ENCODE results near the gene PITRM1.
"Not testable (repeated sequence)": the region's sequence is repeated elsewhere in the genome, so short reads cannot be mapped to it uniquely, and the experiment has no call there.

Gene PITRM1

DNA sequence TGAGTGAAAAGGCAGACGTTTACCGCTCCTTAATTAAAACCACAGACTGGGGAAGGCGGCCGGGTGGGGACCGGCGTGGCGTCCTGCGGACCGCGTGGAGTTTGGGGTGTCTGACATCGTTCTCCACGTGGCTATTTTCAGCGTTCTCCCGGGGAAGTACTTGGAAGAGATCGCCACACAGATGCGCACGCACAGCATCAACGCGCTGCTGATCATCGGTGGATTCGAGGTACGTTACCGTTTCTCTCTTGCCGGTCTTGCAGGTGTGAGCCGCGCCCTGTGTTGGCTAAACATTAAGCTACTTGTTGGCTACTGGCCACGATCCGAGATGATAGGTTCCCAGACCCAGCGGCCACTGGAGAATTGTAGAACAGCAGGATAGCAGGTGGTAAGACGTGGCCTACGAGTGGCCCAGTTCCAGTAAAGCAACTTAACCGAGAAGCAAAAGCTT lies 53.9 kb downstream of the PITRM1 start:
- no peak for DNase-seq

DNA sequence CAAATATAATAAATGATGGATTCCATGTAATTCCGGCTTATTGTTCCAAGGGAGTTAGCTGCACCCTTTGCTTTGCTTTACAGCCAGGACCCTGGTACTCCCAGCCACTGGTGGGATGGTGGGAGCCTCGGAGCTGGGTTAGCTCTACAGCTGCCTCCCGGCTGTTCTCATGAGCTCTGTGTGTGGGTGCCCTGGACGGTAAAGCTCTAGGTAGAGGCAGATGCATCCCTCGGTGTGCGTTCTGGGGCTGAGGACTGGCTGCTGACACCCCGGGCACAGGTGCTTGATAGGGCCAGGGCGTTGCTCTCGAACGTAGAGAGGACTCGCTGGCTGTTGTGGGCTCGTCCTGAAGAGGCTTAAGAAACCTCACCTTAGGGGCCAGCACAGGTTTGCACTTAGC lies 55.1 kb downstream of the PITRM1 start:
- no peak for DNase-seq

DNA sequence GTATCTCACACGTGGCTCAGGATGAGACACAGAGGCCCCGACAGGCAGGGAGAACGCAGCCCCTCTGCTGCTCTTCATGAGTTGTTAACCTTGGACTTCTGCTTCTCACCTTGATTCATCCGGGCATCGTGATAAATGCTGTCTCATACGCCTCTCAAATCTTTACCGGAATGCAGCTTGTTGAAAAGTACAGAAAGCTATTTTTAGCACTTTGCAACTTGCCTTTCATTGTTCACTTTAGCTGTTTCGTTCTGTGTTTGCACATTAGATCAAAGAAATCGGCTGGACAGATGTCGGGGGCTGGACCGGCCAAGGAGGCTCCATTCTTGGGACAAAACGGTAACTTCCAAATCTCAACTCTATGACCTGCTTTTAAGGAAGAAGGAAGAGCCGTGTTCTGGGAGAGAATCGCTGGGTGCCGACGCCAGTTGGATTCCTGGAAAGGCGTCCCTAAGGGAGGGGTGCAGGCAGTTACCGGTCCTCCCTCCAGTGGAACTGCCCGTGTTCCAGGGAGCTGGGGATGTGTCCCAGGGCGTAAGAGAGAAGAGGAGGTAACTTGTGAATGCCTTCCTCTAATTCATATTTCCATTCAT lies 56.0 kb downstream of the PITRM1 start:
- no peak for DNase-seq

DNA sequence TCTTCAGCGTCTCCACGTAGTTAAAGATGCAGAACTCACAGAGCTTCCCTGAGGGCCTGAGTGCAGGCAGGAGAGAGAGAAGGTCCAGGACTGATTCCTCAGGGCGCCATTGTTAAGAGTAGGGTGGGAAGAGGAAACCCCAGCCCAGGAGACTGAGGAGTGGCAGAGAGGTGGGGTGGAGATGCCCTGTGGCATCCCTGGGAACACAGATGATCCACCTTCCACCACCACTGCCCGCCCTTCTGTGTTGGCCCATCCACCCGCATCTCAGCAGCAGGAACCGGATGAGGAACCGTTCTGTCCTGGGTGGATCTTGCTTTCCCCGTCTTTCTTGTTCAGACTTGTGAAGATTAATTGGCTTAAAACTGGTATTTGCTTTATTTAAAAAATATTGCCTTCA lies 56.9 kb downstream of the PITRM1 start:
- DNase-seq = no peak

DNA sequence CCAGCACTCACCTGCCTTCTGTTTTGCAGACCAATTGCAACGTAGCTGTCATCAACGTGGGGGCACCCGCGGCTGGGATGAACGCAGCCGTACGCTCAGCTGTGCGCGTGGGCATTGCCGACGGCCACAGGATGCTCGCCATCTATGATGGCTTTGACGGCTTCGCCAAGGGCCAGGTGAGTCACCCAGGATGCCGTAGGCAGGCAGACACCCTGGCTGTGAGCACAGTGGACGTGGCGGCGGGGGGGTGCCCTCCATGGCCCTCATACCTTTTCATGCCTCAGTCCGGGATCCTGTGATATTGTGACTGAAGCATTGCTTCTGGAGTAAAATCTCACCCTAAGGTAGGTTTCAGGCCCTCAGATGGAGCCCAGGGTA lies 59.2 kb downstream of the PITRM1 start:
- DNase-seq = no peak

DNA sequence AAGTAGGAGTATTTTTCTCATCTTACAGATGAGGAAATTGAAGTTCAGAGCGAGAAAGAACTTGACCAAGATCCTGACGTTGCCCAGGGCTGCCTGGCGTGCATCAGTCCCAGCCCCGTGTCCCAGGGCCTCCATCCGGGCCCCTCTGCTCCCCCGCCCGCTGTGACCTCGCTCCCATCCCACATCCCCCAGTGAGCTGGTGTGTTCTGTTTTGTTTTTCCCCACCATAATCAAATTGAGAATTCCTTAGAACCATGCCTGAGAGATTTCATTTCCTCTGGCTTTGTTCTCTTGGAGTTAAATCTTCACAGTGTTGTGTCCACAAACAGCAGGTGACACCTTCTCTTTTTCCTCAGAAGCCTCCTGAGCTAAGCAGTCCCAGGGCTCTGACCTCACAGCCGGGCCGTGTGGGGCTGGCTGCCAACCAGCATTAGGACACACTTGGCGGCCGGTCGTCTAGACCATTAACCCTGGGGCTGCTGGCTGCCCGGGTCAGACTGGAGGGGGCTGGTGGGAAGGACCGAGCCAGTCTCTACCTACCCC lies 60.9 kb downstream of the PITRM1 start:
- no peak for DNase-seq

DNA sequence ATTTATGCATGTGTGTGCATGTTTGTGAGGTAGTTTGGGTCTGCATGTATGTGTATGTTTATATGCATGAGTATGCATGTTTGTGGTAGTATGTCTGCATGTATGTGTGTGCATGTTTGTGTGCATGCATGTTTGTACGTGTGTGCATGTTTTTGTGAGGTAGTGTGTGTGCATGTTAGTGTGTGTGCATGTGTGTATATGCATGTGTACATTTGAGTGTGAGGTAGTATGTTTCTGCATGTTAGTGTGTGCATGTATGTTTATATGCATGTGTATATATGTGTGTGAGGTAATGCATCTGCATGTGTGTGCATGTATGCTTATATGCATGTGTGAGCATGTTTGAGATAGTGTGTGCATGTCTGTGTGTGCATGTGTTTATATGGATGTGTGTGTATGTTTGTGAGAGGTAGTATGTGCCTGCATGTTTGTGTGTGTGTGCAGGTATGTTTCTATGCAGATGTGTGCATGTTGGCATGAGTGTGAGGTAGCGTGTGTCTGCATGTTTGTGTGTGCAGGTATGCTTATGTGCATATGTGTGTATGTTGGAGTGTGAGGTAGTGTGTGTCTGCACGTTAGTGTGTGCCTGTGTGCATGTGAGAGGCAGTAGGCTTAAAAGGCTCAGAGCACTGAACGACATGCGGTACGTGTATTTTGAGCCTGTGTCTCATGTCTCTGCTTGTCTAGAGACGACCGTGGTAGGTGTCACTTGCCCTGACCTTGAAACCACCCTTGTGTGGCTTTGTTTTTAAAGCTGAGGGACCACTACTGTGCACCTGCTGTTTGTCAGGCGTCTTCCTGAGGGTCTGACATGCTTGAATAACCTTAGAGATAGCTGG lies 61.6 kb downstream of the PITRM1 start:
- no peak for DNase-seq

DNA sequence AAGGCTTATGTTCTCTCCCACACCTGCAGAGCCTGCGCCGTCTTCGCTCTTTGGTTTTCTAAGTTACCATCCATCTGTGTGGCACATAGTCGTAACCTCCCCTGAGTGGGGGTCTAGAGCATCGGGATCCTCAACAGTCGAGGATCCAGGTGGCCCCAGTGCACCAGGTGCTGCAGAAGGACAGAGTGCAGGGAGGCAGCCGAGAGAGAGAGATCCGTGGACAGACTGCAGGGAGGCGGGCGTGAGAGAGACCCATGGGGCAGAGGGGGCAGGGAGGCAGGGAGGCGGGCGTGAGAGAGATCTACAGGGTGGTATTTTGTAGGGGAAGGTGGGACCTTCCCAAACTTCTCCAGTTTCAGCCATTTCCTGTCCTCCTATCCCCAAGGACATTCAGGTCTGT lies 62.9 kb downstream of the PITRM1 start:
- no peak for DNase-seq

DNA sequence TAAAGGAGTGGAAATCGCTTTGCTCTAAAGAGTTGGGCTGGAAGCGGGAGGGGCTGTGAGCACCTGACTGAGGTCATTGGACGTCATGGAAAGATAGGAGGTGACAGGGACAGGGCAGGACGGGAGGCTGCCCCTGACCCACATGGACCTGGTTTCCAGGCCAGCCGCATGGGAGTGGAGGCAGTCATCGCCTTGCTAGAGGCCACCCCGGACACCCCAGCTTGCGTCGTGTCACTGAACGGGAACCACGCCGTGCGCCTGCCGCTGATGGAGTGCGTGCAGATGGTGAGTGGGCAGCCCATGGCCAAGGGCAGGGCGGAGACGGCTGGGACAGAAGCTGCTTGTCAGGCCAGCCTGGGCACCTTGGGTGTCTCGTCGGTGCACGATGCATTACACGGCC lies 63.4 kb downstream of the PITRM1 start:
- DNase-seq = no peak

DNA sequence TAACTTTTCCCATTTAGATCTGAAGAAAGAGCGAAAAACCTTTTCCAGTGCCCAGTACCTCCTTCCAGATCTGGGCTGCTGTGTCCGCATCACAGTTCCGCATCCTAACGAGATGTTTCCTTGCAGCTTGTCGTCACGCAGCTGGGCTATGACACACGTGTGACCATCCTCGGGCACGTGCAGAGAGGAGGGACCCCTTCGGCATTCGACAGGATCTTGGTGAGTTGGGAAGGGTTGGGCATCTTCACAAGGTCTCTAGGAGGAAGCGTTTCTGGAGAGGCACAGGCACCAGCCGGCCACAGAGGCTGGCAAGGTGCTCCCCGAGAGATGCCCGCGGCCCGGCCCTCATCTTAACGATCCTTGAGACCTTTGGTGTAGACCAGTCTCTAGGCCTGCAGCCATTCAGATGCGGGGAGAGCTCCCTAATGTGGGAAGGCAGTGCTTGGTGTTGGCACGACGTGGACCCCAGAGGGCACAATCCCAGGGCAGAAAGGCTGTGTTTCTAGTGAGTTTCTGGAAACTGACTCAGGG lies 63.9 kb downstream of the PITRM1 start:
- DNase-seq = no peak

DNA sequence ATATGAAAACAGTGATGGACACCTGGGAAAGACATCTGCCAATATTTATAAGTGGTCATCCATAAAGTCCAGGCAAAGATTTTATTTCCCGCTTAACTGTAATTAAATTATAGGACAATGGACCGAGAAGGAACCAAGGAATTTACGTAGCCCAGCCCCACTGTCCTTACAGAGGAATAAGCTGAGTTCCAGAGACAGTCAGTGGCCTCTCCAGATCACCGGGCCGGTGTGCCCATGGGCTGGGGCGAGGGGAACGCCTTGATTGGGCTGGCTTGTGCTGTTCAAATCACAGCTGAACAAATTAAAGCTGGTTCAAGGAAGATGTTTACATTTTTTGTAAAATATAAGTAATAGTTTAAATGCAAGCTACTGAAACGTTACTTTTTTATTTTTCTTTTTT lies 64.5 kb downstream of the PITRM1 start:
- no peak for DNase-seq

DNA sequence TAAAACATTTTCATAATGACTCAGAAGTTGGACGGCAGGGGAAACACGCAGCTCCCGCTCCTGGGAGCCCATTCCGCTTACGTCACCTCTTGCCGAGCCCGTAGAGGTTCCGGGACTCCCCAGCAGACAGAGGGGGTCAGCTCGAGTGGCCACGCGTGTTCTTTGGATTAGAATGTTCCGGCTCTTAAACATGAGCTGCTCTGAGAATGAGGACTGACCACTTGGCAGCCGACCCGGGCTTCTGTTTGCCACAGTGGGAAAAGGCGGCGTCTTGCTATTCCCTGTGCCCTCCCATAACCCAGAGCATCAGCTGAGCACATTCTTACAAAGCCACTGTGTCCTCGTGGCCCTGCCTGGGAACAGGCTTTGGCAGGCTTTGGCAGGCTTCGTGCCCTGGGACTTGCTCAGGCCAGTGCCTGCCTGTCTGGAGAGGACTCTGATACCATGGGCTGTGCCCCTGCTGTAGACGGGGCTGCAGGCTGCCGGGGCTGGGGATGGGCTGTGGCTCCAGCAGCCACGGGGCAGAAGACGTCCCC lies 65.1 kb downstream of the PITRM1 start:
- DNase-seq = no peak

DNA sequence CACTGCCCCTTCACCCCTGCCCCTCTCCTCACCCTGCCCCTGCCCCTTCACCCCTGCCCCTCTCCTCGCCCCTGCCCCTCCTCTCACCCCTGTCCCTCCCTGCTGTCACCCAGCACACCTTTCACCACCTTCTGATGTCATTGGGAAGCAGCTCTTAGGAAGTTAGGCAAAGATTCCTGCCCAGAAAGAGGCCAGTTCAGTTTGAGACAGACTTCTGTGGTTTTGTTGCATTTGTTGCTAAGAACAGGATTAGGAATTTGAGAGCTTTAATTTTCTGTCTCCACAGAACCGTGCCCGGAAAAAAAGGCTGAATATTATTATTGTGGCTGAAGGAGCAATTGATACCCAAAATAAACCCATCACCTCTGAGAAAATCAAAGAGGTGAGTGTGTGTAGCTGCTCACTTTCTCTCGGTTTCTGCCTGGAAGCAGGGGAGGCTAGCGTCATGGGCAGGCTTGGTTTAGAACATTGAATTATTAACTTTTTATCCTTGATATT lies 65.6 kb downstream of the PITRM1 start:
- no peak for DNase-seq

DNA sequence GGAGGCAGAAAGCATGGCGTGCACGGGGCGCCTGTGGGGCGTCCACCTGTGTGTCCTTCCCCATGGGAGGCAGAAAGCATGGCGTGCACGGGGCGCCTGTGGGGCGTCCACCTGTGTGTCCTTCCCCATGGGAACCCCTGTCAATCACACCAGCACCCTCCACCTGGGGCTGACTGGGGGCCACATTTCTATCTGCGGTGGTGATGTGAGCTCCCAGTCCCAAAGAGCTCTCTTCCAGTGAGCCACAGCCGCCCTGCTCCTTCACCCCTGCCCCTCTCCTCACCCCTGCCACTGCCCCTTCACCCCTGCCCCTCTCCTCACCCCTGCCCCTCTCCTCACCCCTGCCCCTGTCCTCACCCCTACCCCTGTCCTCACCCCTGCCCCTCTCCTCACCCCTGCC lies 66.3 kb downstream of the PITRM1 start:
- not testable (repeated sequence) for DNase-seq

DNA sequence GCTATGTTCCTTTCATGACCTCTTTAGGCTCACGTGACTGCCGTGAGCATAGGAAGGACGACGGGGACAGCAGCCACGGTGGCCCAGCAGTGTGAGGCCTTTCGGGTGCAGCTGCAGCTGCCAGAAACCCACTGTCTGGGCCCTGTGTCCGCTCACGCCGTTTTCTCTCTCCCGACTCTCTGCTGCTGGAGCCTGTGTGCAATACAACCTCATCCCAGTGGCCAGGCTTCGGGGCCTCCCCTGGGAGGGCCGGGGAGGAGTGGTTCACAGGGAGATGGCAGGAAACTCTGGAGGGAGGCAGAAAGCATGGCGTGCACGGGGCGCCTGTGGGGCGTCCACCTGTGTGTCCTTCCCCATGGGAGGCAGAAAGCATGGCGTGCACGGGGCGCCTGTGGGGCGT lies 66.7 kb downstream of the PITRM1 start:
- DNase-seq = no peak

DNA sequence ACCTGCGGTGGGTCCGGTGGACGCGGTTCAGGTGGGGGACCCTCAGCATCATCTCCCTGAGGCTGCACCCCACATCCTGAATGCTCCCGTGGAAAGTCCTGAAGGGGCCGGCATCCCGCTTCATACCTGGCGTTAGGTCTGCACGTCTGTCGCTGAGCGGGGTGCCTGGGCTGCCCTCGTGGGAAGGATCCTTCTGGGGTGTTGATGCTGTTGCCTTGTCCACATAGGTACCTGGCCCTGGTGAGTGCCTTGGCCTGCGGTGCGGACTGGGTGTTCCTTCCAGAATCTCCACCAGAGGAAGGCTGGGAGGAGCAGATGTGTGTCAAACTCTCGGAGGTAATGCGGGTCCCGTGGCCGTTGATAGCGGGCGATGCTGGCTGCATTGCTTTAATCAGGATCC lies 67.4 kb downstream of the PITRM1 start:
- DNase-seq = no peak

DNA sequence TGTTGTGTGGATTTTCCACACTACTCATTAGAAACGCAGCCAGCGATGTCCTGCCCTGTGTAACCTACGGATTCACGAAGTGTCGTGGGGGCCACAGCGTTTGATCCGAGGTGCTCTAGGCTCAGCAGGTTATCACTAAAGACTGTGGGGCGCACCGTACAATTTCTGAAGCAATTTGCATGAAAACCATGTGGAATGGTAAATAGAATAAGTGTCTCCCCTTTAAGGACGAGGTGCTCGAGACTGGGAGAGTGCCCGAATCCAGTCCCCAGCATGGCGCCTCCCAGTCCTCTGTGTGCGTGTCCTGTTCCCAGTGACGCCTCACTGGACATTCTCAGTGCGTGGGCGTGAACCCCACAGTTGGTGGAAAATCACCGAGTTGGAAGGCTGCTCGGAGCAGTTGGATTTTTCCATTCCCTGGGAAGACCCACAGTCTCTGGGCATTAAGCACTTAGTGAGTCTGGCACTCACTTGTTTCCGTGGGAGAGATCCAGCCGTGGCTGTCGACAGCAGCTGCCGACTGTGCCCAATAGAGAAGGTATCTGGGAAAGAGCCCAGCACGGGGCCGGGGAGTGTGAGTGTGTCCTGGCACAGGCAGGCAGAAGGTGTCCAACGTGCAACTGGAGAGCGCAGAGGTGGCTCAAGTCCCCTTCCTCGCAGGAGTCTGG lies 68.2 kb downstream of the PITRM1 start:
- DNase-seq = no peak

DNA sequence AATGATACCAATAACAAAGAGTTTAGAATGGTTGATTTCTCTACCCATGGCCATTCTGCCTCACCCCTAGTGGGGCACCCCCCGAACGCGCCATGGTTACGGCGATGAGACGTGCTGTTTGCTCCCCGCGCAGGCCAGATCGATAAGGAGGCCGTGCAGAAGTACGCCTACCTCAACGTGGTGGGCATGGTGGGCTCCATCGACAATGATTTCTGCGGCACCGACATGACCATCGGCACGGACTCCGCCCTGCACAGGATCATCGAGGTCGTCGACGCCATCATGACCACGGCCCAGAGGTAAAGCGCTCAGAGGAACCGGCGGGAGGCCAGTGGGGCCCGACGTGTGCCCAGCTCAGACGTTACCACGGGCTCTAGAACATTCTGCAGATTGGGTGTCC lies 68.9 kb downstream of the PITRM1 start:
- no peak for DNase-seq

DNA sequence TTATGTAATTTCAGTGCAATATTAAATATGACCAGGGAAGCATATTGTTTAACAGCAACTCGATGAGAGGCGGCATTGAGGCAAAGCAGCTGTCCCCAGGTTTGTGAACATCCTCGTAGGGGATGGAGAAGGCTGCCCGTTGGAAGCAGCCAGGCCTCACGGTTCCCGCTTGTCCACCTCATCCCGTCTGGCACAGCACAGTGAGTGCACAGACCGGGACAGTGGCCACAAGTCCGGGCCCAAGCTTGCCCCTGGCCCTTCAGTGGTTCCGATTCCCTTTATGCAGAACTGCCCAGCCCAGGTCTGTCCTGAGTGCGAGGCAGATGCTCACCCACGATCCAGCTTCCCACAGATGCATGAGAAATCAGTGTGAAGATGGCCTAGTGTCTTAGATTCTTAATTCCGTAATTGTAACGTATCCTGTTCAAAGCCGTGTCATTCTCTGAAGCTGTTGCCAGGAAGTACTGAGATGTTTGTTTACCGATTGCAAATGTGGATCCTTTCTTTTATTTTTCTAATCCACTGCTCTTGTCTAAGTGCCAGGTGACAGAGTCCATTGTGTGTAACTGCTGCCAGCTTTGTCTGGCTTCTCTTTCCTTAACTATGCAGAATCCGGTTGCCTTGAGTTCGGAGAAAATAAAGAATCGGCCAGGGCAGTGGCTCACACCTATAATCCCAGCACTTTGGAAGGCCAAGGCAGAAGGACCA lies 69.7 kb downstream of the PITRM1 start:
- no peak for DNase-seq

DNA sequence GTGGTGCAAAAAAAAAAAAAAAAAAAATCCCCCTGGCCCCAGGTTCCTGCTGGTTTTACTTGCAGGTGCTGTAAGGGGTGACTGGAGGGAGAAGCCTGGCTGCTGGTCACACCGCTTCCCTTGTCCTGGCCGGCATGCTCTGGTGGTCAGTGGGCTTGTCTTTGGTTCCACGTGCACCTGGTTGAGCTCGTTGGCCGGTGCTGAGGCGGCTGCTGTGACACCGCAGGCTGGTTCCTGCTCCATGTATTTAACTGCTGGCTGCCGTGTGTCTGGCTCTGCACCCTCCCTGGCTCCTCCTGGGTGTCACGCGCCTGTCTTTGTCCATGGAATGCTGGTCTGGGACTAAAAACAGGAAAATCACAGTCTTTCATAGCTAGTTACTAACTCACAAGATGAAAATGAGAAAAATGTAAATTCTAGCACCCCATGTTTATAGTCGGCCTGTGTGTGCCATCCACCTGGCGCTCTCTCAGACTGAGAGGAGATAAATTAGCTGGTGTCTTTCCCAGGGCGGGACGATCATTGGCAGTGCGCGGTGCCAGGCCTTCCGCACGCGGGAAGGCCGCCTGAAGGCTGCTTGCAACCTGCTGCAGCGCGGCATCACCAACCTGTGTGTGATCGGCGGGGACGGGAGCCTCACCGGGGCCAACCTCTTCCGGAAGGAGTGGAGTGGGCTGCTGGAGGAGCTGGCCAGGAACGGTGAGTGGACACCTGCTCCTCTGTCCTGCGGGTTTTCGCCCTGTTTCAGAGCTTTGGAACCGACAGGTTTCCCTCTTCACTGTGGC lies 71.5 kb downstream of the PITRM1 start:
- no peak for DNase-seq

DNA sequence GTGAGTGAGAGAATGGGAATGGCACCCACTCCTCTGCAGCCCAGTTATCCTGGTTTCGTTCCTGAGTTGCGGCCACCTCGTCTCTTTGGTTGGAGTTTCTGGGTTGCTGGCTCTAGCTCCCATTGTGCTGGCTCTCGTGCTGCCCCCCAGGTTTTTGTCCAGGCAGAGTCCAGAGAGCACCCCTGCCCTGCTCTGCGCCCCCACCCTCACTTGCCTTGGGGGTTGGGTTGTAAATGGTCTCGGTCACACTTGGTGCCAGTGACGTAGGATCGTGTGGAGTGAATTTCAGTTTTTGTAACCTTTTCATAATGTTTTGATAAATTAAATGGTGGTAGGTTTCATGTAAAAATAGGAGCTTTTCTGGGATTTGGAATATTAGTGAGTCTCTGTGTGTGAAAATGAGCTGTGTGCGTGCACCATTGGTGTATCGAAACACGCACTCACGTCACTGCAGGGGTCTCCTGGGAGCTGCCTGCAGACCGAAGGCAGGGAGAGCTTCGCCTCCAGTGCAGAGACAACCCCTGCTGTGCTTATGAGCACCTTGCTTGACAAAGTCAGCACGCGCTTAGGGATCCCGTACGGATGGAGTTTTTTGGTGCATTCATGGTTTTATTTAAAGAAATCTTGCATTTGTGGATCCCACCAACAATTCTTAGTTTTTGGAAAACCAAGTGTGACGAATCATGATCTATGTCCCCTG lies 72.3 kb downstream of the PITRM1 start:
- no peak for DNase-seq

Data from hematopoietic multipotent progenitor cell treated with erythropoietin and hydrocortisone succinate and interleukin-3 and kit ligand, for 6 days (in vitro differentiated cells).